PC-9 (cell line): ENCODE results near the gene SNAP23. TPM values are rescaled to one million over a fixed set of nuclear protein-coding genes. Genes with fewer than 3 reads are reported as not detected.

Source experiments
- BruUV-seq: library from RNA; stranded (reverse); fragments of 400-500 nt; replicated peaks from 2 replicates; lab custom pipeline; 2021; lab: Mats Ljungman, UMichigan
- CTCF ChIA-PET: fragments of 300-600 bp; sonication (Branson Sonifier 250); formaldehyde crosslinking; loops from one replicate; lab custom pipeline; 2022; ENCODE audit warnings: antibody characterized with exemption; lab: Charles Lee
- POLR2A ChIA-PET: fragments of 300-600 bp; sonication (Branson Sonifier 250); formaldehyde crosslinking; loops from one replicate; lab custom pipeline; 2022; ENCODE audit warnings: antibody characterized with exemption; ENCODE audit not compliant: unreplicated experiment; lab: Charles Lee
- DNase-seq, 2 experiments: peaks; one replicate each; pipeline versions ENCODE4 v3.0.0 to v3.0.0-alpha.2; 2015 to 2022; ENCODE audit warnings: mixed read lengths in 1 of 2
- H2AFZ ChIP-seq: fragments of 200-600 bp; sonication (generic); 2 replicates; pipeline ENCODE4 v1.8.1; 2017; ENCODE audit warnings: antibody characterized with exemption
- H3F3A ChIP-seq: fragments of 200-600 bp; sonication (generic); 2 replicates; pipeline ENCODE4 v1.8.1; 2017; ENCODE audit warnings: antibody characterized with exemption, mild to moderate bottlenecking, low read depth; ENCODE audit not compliant: insufficient read depth
- H3K27ac ChIP-seq: fragments of 200-600 bp; sonication (generic); 2 replicates; pipeline ENCODE4 v1.6.1; 2016; ENCODE audit warnings: mixed run types
- H3K27me3 ChIP-seq: fragments of 200-600 bp; sonication (generic); 2 replicates; pipeline ENCODE4 v1.6.1; 2016; ENCODE audit warnings: low read depth, mixed run types; ENCODE audit not compliant: insufficient read depth
- H3K36me3 ChIP-seq: fragments of 200-600 bp; sonication (generic); 2 replicates; pipeline ENCODE4 v1.6.1; 2016; ENCODE audit warnings: low read depth, mixed run types
- H3K4me1 ChIP-seq: fragments of 200-600 bp; sonication (generic); replicated peaks from 2 replicates; pipeline ENCODE4 v1.6.1; 2016; ENCODE audit warnings: mixed run types; ENCODE audit not compliant: insufficient read depth
- H3K4me2 ChIP-seq: fragments of 200-600 bp; sonication (generic); 2 replicates; pipeline ENCODE4 v1.6.1; 2017; ENCODE audit warnings: mixed run types
- H3K4me3 ChIP-seq: fragments of 200-600 bp; sonication (generic); 2 replicates; pipeline ENCODE4 v1.6.1; 2016; ENCODE audit warnings: mixed run types
- H3K79me2 ChIP-seq: fragments of 200-600 bp; sonication (generic); 2 replicates; pipeline ENCODE4 v1.6.1; 2017; ENCODE audit warnings: low read depth, mixed run types
- H3K9me2 ChIP-seq: fragments of 200-600 bp; sonication (generic); 2 replicates; pipeline ENCODE4 v1.8.1; 2017; ENCODE audit warnings: mild to moderate bottlenecking; ENCODE audit not compliant: insufficient read depth
- H3K9me3 ChIP-seq: fragments of 200-600 bp; sonication (generic); 2 replicates; pipeline ENCODE4 v1.8.1; 2016; ENCODE audit warnings: low read depth; ENCODE audit not compliant: insufficient read depth
- H4K20me1 ChIP-seq: fragments of 200-600 bp; sonication (generic); 2 replicates; pipeline ENCODE4 v1.8.1; 2017; ENCODE audit not compliant: insufficient read depth
- EZH2 ChIP-seq: fragments of 200-600 bp; sonication (generic); IDR thresholded peaks from 2 replicates; pipeline ENCODE4 v1.8.0; 2017; ENCODE audit warnings: antibody characterized with exemption, low read depth
- intact Hi-C: fragments of 100-400 bp; cut with micrococcal nuclease; formaldehyde crosslinking; loops from one replicate; pipeline ENCODE4 v1.10.0; 2022; ENCODE audit not compliant: unreplicated experiment
- total RNA-seq: library from RNA; stranded (reverse); gene quantifications from 2 replicates; pipeline ENCODE4 v1.2.3, GENCODE V29; 2021
- TF ChIP-seq, protein P1 (sequence below): fragments of 200-600 bp; sonication (generic); conservative IDR thresholded peaks from 2 replicates; pipeline ENCODE4 v1.6.1; 2017; ENCODE audit warnings: mixed run types, antibody characterized with exemption, mild to moderate bottlenecking, moderate library complexity

The SNAP23 gene
- total RNA-seq, 1 experiment from 2014 or later = 65.8 TPM

DNA sequence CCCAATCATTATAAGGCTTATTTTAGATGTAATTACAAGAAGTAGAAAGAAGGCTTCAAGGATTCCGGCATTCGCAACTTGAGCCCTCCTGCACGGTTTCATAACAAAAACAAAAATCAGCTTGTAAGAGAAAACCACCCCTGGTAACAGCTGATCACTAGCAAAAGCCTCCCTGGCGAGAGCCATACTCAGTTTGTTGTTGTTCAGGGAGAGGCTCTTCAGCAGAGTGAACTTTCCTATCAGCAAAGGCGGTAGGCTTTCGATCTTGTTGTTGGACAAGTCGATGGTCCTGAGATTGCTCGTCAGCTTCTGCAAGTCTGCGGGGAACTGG lies 52.4 kb downstream of the SNAP23 start:
- Histone ChIP-seq H3K4me2 (peak overlapping the region; percentile 86), H3F3A (no peaks in the 10 kb centered on the region), H3K4me1 (peaks cover 15% of the 10 kb centered on the region), H3K79me2 (peaks cover 19% of the 10 kb centered on the region), H4K20me1 (no peaks in the 10 kb centered on the region), H3K27ac (peak overlapping the region; percentile 40; the same call in 1 of the 2 replicates), H3K9me3 (no peaks in the 10 kb centered on the region), H3K4me3 (peak overlapping the region; percentile 87), H3K27me3 (no peaks in the 10 kb centered on the region), H3K9me2 (no peaks in the 10 kb centered on the region), H3K36me3 (no peaks in the 10 kb centered on the region), H2AFZ (peak overlapping the region; percentile 97)
- no TSS peak for BruUV-seq
- CTCF ChIA-PET = no interaction called here
- POLR2A ChIA-PET = interaction anchor here (0.6 to 0.7 kb wide), 2 partner anchors 385 to 643 kb away, joined by 3 to 4 read pairs; no protein-coding TSS in a partner anchor
- no peak for TF ChIP-seq EZH2
- TF ChIP-seq, protein P1, sequence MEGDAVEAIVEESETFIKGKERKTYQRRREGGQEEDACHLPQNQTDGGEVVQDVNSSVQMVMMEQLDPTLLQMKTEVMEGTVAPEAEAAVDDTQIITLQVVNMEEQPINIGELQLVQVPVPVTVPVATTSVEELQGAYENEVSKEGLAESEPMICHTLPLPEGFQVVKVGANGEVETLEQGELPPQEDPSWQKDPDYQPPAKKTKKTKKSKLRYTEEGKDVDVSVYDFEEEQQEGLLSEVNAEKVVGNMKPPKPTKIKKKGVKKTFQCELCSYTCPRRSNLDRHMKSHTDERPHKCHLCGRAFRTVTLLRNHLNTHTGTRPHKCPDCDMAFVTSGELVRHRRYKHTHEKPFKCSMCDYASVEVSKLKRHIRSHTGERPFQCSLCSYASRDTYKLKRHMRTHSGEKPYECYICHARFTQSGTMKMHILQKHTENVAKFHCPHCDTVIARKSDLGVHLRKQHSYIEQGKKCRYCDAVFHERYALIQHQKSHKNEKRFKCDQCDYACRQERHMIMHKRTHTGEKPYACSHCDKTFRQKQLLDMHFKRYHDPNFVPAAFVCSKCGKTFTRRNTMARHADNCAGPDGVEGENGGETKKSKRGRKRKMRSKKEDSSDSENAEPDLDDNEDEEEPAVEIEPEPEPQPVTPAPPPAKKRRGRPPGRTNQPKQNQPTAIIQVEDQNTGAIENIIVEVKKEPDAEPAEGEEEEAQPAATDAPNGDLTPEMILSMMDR = no peak
- intact Hi-C loops = loop anchor here (2.0 kb wide), 3 partner anchors 57 to 379 kb away; partner anchors contain the start of gene ZNF106
- DNase-seq = no peak

- no peak for TF ChIP-seq EZH2
- TF ChIP-seq, protein P1 = no peak
- no peaks in the 10 kb centered on the region for H3K9me2 ChIP-seq
- H3K4me2 ChIP-seq = peak within 1 kb of the TSS; percentile 86
- H3K9me3 ChIP-seq = no peaks in the 10 kb centered on the region
- no peaks in the 10 kb centered on the region for H4K20me1 ChIP-seq
- H2AFZ ChIP-seq = peak within 1 kb of the TSS; percentile 97
- BruUV-seq = TSS peak; percentile 65
- H3K79me2 ChIP-seq = peaks cover 23% of the 10 kb centered on the region
- no peaks in the 10 kb centered on the region for H3F3A ChIP-seq
- ChIA-PET CTCF (interaction anchor here (0.6 kb wide), 1 partner anchor 84 kb away, joined by 5 read pairs; no protein-coding TSS in a partner anchor), POLR2A (interaction anchor here (0.6 to 0.7 kb wide), 3 partner anchors 159 to 644 kb away, joined by 3 to 4 read pairs (median 4); no protein-coding TSS in a partner anchor)
- peak; percentile 65 to 86 for DNase-seq
- H3K4me1 ChIP-seq = peaks cover 15% of the 10 kb centered on the region
- peak within 1 kb of the TSS; percentile 40 for H3K27ac ChIP-seq
- H3K4me3 ChIP-seq = peak within 1 kb of the TSS; percentile 87
- no peaks in the 10 kb centered on the region for H3K36me3 ChIP-seq
- intact Hi-C loops = loop anchor here (2.0 kb wide), 3 partner anchors 58 to 378 kb away; partner anchors contain the start of gene ZNF106
- no peaks in the 10 kb centered on the region for H3K27me3 ChIP-seq
Observed at GRCh38 chr15:42548249-42549031, 53.0 kb downstream of the SNAP23 start, which contains the start of the genes HAUS2 and LRRC57. Gene HAUS2 (plus strand): TSS chr15:42548838. CDS start chr15:42548873, 35 bp downstream. Gene LRRC57 (minus strand): TSS chr15:42548793. CDS start chr15:42548434, 359 bp downstream.

DNA sequence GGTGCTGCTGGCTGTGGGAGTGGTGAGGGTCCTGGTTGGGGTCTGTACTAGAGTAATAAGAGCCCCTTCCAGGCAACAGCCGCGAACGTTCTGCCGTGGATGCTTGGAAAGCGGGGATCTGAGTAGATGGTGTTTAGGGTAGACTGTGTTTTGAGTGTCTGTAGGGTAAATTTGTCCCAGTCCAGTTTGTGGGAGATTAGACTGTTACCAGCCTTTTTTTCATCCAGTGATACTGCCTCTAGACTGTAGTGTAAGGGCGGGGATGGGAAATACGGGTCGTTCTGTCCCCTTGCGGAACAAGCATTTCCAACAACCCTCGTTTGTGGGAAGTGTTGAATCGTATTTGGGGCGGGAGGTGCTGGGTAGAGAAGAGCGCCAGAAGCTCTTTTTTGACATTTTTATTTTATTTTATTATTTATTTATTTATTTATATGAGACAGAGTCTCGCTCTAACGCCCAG lies 53.6 kb downstream of the SNAP23 start:
- no peak for TF ChIP-seq EZH2
- TF ChIP-seq, protein P1 = no peak

More for the DNA sequence above, 53.6 kb downstream of the SNAP23 start:
- H3K79me2 ChIP-seq = peaks cover 25% of the 10 kb centered on the region
- BruUV-seq = TSS peak; percentile 43
- H3K27me3 ChIP-seq = no peaks in the 10 kb centered on the region
- H3K4me2 ChIP-seq = peak overlapping the region; percentile 86
- H3F3A ChIP-seq = no peaks in the 10 kb centered on the region
- no peak for DNase-seq
- POLR2A ChIA-PET = interaction anchor here (0.7 kb wide), 1 partner anchor 159 kb away, joined by 4 read pairs; no protein-coding TSS in a partner anchor
- H3K36me3 ChIP-seq = no peaks in the 10 kb centered on the region
- H3K4me1 ChIP-seq = peaks cover 15% of the 10 kb centered on the region
- H2AFZ ChIP-seq = peak overlapping the region; percentile 97
- H3K9me3 ChIP-seq = no peaks in the 10 kb centered on the region
- no peaks in the 10 kb centered on the region for H3K9me2 ChIP-seq
- H3K4me3 ChIP-seq = peak overlapping the region; percentile 87
- H3K27ac ChIP-seq = peak overlapping the region; percentile 40
- intact Hi-C loops = loop anchor here (2.0 kb wide), 3 partner anchors 58 to 378 kb away; partner anchors contain the start of gene ZNF106
- CTCF ChIA-PET = interaction anchor here (0.6 kb wide), 1 partner anchor 85 kb away, joined by 5 read pairs; no protein-coding TSS in a partner anchor
- H4K20me1 ChIP-seq = no peaks in the 10 kb centered on the region
